NOMO-1 treated with DMSO at 0.1 percent for 48 hours (cell line): ENCODE data around the gene EXOSC7.
"Not testable (repeated sequence)": the region's sequence is repeated elsewhere in the genome, so short reads cannot be mapped to it uniquely, and the experiment has no call there.

Source experiments
- DNase-seq: peaks from one replicate; lab custom pipeline; 2025; ENCODE audit not compliant: unreplicated experiment; lab: John Stamatoyannopoulos, UW

EXOSC7 gene

GRCh38 chr3:45053805-45054195 lies 77.8 kb downstream of the EXOSC7 start:
- DNase-seq: not testable (repeated sequence)

GRCh38 chr3:45054196-45054857 lies 78.3 kb downstream of the EXOSC7 start:
- peak; percentile 45 for DNase-seq

- peak; percentile 59 for DNase-seq
These were observed 79.0 kb downstream of the EXOSC7 start for GRCh38 chr3:45055032-45055410.

GRCh38 chr3:45055411-45056143 lies 79.5 kb downstream of the EXOSC7 start:
- DNase-seq: peak; percentile 29

GRCh38 chr3:45056608-45057301 lies 80.7 kb downstream of the EXOSC7 start:
- no peak for DNase-seq

- DNase-seq: no peak
These were observed 81.5 kb downstream of the EXOSC7 start for GRCh38 chr3:45057557-45057956.

- no peak for DNase-seq
These were observed 83.1 kb downstream of the EXOSC7 start for GRCh38 chr3:45059132-45059531.

GRCh38 chr3:45060165-45060892 lies 84.3 kb downstream of the EXOSC7 start:
- DNase-seq: no peak
